SU-DHL-6 (cell line): ENCODE results near the gene RAB4B.

ENCODE experiments used
- H2AFZ ChIP-seq: fragments of 200-600 bp; sonication (generic); 2 replicates; pipeline ENCODE4 v1.6.1; 2014; ENCODE audit warnings: low read depth, mild to moderate bottlenecking, moderate library complexity, mixed read lengths, antibody characterized with exemption, low read length; ENCODE audit not compliant: severe bottlenecking
- H3F3A ChIP-seq: fragments of 200-600 bp; shearing (Covaris generic); 2 replicates; pipeline ENCODE4 v1.6.0; 2016; ENCODE audit warnings: antibody characterized with exemption, mild to moderate bottlenecking; ENCODE audit not compliant: insufficient read depth
- H3K27ac ChIP-seq: fragments of 200-600 bp; sonication (generic); 2 replicates; pipeline ENCODE4 v1.5.1; 2016; ENCODE audit warnings: low read depth, mild to moderate bottlenecking, low read length, moderate library complexity, mixed read lengths
- H3K27me3 ChIP-seq: fragments of 200-600 bp; sonication (generic), shearing (Covaris generic); 2 replicates; pipeline ENCODE4 v1.6.0; 2014; ENCODE audit warnings: mild to moderate bottlenecking, low read length
- H3K36me3 ChIP-seq: fragments of 200-600 bp; sonication (generic); 2 replicates; pipeline ENCODE4 v1.6.1; 2014; ENCODE audit warnings: mild to moderate bottlenecking, low read length, mixed read lengths
- H3K4me2 ChIP-seq: fragments of 300-600, 200-600 bp; shearing (Covaris generic), sonication (generic); 2 replicates; pipeline ENCODE4 v1.6.0; 2014; ENCODE audit warnings: low read length, low read depth, mild to moderate bottlenecking; ENCODE audit not compliant: poor library complexity, severe bottlenecking
- H3K4me3 ChIP-seq: fragments of 200-600 bp; sonication (generic); 2 replicates; pipeline ENCODE4 v1.5.1; 2014; ENCODE audit warnings: antibody characterized with exemption, low read length, mild to moderate bottlenecking, mixed read lengths; ENCODE audit not compliant: insufficient read depth, poor library complexity, severe bottlenecking
- H3K79me2 ChIP-seq: fragments of 200-600 bp; sonication (generic); 2 replicates; pipeline ENCODE4 v1.6.1; 2014; ENCODE audit warnings: mild to moderate bottlenecking, low read length, moderate library complexity; ENCODE audit not compliant: insufficient read depth
- H3K9ac ChIP-seq: fragments of 200-600 bp; sonication (generic); 2 replicates; pipeline ENCODE4 v1.7.0; 2014; ENCODE audit warnings: mild to moderate bottlenecking, low read length
- H3K9me2 ChIP-seq: fragments of 200-600 bp; sonication (generic); replicated peaks from 2 replicates; pipeline ENCODE4 v1.6.1; 2014; ENCODE audit warnings: low read length; ENCODE audit not compliant: insufficient read depth
- H3K9me3 ChIP-seq: fragments of 200-600 bp; sonication (generic); 2 replicates; pipeline ENCODE4 v1.6.1; 2014; ENCODE audit warnings: low read length, mixed read lengths; ENCODE audit not compliant: insufficient read depth
- H4K20me1 ChIP-seq: fragments of 200-600 bp; sonication (generic); 2 replicates; pipeline ENCODE4 v1.6.1; 2014; ENCODE audit warnings: low read depth, mild to moderate bottlenecking, antibody characterized with exemption, low read length, moderate library complexity, mixed read lengths
- CTCF ChIP-seq: fragments of 200-600 bp; sonication (generic); IDR thresholded peaks from one replicate; pipeline ENCODE4 v1.5.1; 2017; ENCODE audit warnings: antibody characterized with exemption, mild to moderate bottlenecking, low read length, moderate library complexity; ENCODE audit not compliant: insufficient read depth, poor library complexity, severe bottlenecking
- EZH2phosphoT487 ChIP-seq: fragments of 200-600 bp; sonication (generic), shearing (Covaris generic); conservative IDR thresholded peaks from 2 replicates; pipeline ENCODE4 v1.6.1; 2018; ENCODE audit warnings: mild to moderate bottlenecking, antibody characterized with exemption, low read length, moderate library complexity, mixed read lengths

The RAB4B gene

GRCh38 chr19:40752257-40752781, 25.7 kb upstream of the RAB4B start:
- H3K27ac ChIP-seq, result peak overlapping the region; percentile 91
- H3K27me3 ChIP-seq, result no peaks in the 10 kb centered on the region
- peaks cover 17% of the 10 kb centered on the region for H4K20me1 ChIP-seq
- H3K36me3 ChIP-seq, result peaks cover 6% of the 10 kb centered on the region
- H3K9me2 ChIP-seq, result no peaks in the 10 kb centered on the region
- peak overlapping the region; percentile 84 for H3K9ac ChIP-seq
- no peaks in the 10 kb centered on the region for H3K9me3 ChIP-seq
- TF ChIP-seq EZH2phosphoT487, result no peak
- TF ChIP-seq CTCF, result no peak
- H2AFZ ChIP-seq, result no peak overlapping the region
- peak overlapping the region; percentile 69 for H3K4me3 ChIP-seq
- H3K79me2 ChIP-seq, result peaks cover 62% of the 10 kb centered on the region
- H3F3A ChIP-seq, result no peaks in the 10 kb centered on the region
- peak overlapping the region; percentile 80 for H3K4me2 ChIP-seq

- no peaks in the 10 kb centered on the region for H3K27me3 ChIP-seq
- H3K4me3 ChIP-seq, result peak overlapping the region; percentile 12
- H3K27ac ChIP-seq, result peak overlapping the region; percentile 20; the same call in 1 of the 2 replicates
- no peak overlapping the region for H2AFZ ChIP-seq
- peaks cover 14% of the 10 kb centered on the region for H3K36me3 ChIP-seq
- peak overlapping the region; percentile 23; the same call in 1 of the 2 replicates for H3K9ac ChIP-seq
- H4K20me1 ChIP-seq, result peaks cover 21% of the 10 kb centered on the region
- TF ChIP-seq CTCF (no peak), EZH2phosphoT487 (no peak)
- H3K9me3 ChIP-seq, result no peaks in the 10 kb centered on the region
- H3K4me2 ChIP-seq, result peak overlapping the region; percentile 80
- no peaks in the 10 kb centered on the region for H3F3A ChIP-seq
- peaks cover 76% of the 10 kb centered on the region for H3K79me2 ChIP-seq
- no peaks in the 10 kb centered on the region for H3K9me2 ChIP-seq
These were observed 23.3 kb upstream of the RAB4B start for GRCh38 chr19:40754611-40755247.

- peak overlapping the region; percentile 80 for H3K4me2 ChIP-seq
- H3K27ac ChIP-seq, result no peak overlapping the region
- H3K9ac ChIP-seq, result no peak overlapping the region
- peaks cover 19% of the 10 kb centered on the region for H3K36me3 ChIP-seq
- no peak overlapping the region for H3K4me3 ChIP-seq
- H3F3A ChIP-seq, result no peaks in the 10 kb centered on the region
- H3K9me2 ChIP-seq, result no peaks in the 10 kb centered on the region
- no peaks in the 10 kb centered on the region for H3K9me3 ChIP-seq
- TF ChIP-seq EZH2phosphoT487 (no peak), CTCF (no peak)
- peaks cover 81% of the 10 kb centered on the region for H3K79me2 ChIP-seq
- H2AFZ ChIP-seq, result no peak overlapping the region
- no peaks in the 10 kb centered on the region for H3K27me3 ChIP-seq
- peaks cover 24% of the 10 kb centered on the region for H4K20me1 ChIP-seq
These were observed 22.8 kb upstream of the RAB4B start for GRCh38 chr19:40755248-40755624.
